Gastrocnemius medialis (tissue), 4 donors: ENCODE measurements around the gene GTPBP4. TPM values are rescaled to one million over a fixed set of nuclear protein-coding genes. Genes with fewer than 3 reads are reported as not detected.

Experiments used
- ATAC-seq, 2 donors: fragments of 150-250 bp; one replicate each; pipeline ENCODE4 v1.9.1; 2016
- DNase-seq, 2 donors: peaks; one replicate each; pipeline ENCODE4 v3.0.0-alpha.2; 2019
- H3K27ac ChIP-seq, 4 donors: fragments of 200-600 bp; sonication (generic); 1 replicate in 1 of 4; 2 replicates in 3 of 4; pipeline ENCODE4 v1.5.1; 2016 to 2018; ENCODE audit warnings: mild to moderate bottlenecking in 2 of 4, moderate library complexity in 1 of 4
- H3K27me3 ChIP-seq, 3 donors: fragments of 200-600 bp; sonication (generic) in 2 of 3; 1 replicate in 1 of 3; 2 replicates in 2 of 3; pipeline versions ENCODE4 v1.5.1 to v1.6.0; 2016 to 2019; ENCODE audit warnings: mild to moderate bottlenecking in 1 of 3, moderate library complexity in 1 of 3
- H3K36me3 ChIP-seq, 2 donors: fragments of 200-600 bp; sonication (generic) in 1 of 2; one replicate each; pipeline ENCODE4 v1.5.1; 2017 to 2018
- H3K4me1 ChIP-seq, 2 donors: fragments of 200-600 bp; sonication (generic) in 1 of 2; one replicate each; pipeline ENCODE4 v1.5.1; 2016 to 2017; ENCODE audit warnings: mild to moderate bottlenecking in 2 of 2
- H3K4me3 ChIP-seq, 4 donors: fragments of 200-600 bp; sonication (generic) in 3 of 4; 1 replicate in 1 of 4; 2 replicates in 3 of 4; pipeline ENCODE4 v1.5.1; 2016 to 2019; ENCODE audit warnings: mild to moderate bottlenecking in 2 of 4
- H3K9me3 ChIP-seq, 3 donors: fragments of 200-600 bp; sonication (generic) in 2 of 3; 1 replicate in 1 of 3; 2 replicates in 2 of 3; pipeline ENCODE4 v1.5.1; 2016 to 2019
- POLR2A ChIP-seq, 2 donors: fragments of 450-650 bp; IDR thresholded peaks; one replicate each; pipeline ENCODE4 v1.6.1; 2017; ENCODE audit warnings: antibody characterized with exemption in 2 of 2, mild to moderate bottlenecking in 2 of 2, moderate library complexity in 2 of 2
- in situ Hi-C, 4 donors: fragments of 200-750 bp; cut with MboI; loops; one replicate each; pipeline versions ENCODE4 v1.15.0 to v1.8.0; 2017; ENCODE audit warnings: low sequenced_read_pairs in 4 of 4
- intact Hi-C: fragments of 100-400 bp; cut with DNase I; formaldehyde crosslinking; loops from one replicate; pipeline ENCODE4 v1.15.1; 2023; ENCODE audit warnings: low total_unique reads
- total RNA-seq, 4 donors: library from RNA; depleted of rRNA; stranded (reverse); fragments of >200 nt; gene quantifications; one replicate each; pipeline versions ENCODE4 v1.1.0 to v1.2.3, GENCODE V29; 2016
- TF ChIP-seq, protein P1 (sequence below), 5 experiments: fragments of 450-650 bp in 3 of 5; fragments of 200-600 bp in 2 of 5; sonication (generic) in 2 of 5; IDR thresholded peaks in 4 of 5; conservative IDR thresholded peaks in 1 of 5; 1 replicate in 4 of 5; 2 replicates in 1 of 5; pipeline ENCODE4 v1.5.1; 2016 to 2019; ENCODE audit warnings: antibody characterized with exemption in 5 of 5, mild to moderate bottlenecking in 3 of 5, moderate library complexity in 3 of 5

GTPBP4 gene
- total RNA-seq, 4 donors from 2014 or later = 34.7 to 51.5 (median 38.5) TPM

GRCh38 chr10:1019362-1019761 is 31.1 kb downstream of the GTPBP4 start:
- intact Hi-C loops (no loop called here), in situ Hi-C loops (no loop called here)
- Histone ChIP-seq H3K27ac (no peak overlapping the region), H3K9me3 (no peaks in the 10 kb centered on the region), H3K36me3 (peaks cover 0 to 63% of the 10 kb centered on the region in 2 donors), H3K4me1 (peaks cover 9 to 17% of the 10 kb centered on the region in 2 donors), H3K27me3 (no peaks in the 10 kb centered on the region), H3K4me3 (no peak overlapping the region)
- TF ChIP-seq, protein P1, sequence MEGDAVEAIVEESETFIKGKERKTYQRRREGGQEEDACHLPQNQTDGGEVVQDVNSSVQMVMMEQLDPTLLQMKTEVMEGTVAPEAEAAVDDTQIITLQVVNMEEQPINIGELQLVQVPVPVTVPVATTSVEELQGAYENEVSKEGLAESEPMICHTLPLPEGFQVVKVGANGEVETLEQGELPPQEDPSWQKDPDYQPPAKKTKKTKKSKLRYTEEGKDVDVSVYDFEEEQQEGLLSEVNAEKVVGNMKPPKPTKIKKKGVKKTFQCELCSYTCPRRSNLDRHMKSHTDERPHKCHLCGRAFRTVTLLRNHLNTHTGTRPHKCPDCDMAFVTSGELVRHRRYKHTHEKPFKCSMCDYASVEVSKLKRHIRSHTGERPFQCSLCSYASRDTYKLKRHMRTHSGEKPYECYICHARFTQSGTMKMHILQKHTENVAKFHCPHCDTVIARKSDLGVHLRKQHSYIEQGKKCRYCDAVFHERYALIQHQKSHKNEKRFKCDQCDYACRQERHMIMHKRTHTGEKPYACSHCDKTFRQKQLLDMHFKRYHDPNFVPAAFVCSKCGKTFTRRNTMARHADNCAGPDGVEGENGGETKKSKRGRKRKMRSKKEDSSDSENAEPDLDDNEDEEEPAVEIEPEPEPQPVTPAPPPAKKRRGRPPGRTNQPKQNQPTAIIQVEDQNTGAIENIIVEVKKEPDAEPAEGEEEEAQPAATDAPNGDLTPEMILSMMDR (IDR thresholded peaks at IDR 0.05 in 4 of 5, conservative IDR thresholded peaks at IDR 0.05 in 1 of 5) = no peak
- no peak for TF ChIP-seq POLR2A (IDR thresholded peaks at IDR 0.05)
- ATAC-seq (no peak), DNase-seq (no peak)

GRCh38 chr10:1020460-1020859 is 32.2 kb downstream of the GTPBP4 start:
- no peak for DNase-seq
- no peak for ATAC-seq
- intact Hi-C loops = no loop called here
- Histone ChIP-seq H3K27ac (no peak overlapping the region), H3K36me3 (peaks cover 0 to 57% of the 10 kb centered on the region in 2 donors), H3K27me3 (no peaks in the 10 kb centered on the region), H3K4me3 (no peak overlapping the region), H3K4me1 (peaks cover 15 to 23% of the 10 kb centered on the region in 2 donors), H3K9me3 (no peaks in the 10 kb centered on the region)
- in situ Hi-C loops = no loop called here
- TF ChIP-seq, protein P1 (IDR thresholded peaks at IDR 0.05 in 4 of 5, conservative IDR thresholded peaks at IDR 0.05 in 1 of 5) = no peak
- no peak for TF ChIP-seq POLR2A (IDR thresholded peaks at IDR 0.05)

DNA sequence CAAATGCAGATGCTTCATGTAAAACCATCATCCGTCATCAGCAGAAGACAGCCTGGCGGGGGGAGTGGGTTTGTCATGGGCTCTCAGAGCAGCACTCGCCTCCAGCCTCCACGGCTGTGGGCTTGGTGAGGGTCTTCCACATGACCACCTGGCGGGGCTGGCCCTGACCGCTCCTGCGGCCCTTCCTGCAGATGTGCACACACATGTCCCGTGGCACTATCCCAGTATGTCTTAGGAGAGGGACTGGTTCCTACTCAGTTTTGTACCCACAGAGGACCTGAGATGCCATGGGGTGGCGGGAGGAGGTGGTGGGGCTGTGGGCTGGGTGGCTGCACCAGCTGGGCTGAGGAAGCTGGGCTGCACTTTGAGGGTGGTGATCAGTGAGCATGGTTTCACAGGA is 32.7 kb downstream of the GTPBP4 start:
- Histone ChIP-seq H3K36me3 (peaks cover 0 to 53% of the 10 kb centered on the region in 2 donors), H3K27me3 (no peaks in the 10 kb centered on the region), H3K27ac (no peak overlapping the region), H3K4me1 (peaks cover 20 to 26% of the 10 kb centered on the region in 2 donors), H3K9me3 (no peaks in the 10 kb centered on the region), H3K4me3 (no peak overlapping the region)
- intact Hi-C loops (no loop called here), in situ Hi-C loops (no loop called here)
- DNase-seq (no peak), ATAC-seq (no peak)
- no peak for TF ChIP-seq POLR2A (IDR thresholded peaks at IDR 0.05)
- TF ChIP-seq, protein P1 (IDR thresholded peaks at IDR 0.05 in 4 of 5, conservative IDR thresholded peaks at IDR 0.05 in 1 of 5) = no peak

GRCh38 chr10:1022413-1022812 is 34.2 kb downstream of the GTPBP4 start:
- H3K36me3 ChIP-seq = peaks cover 0 to 38% of the 10 kb centered on the region in 2 donors
- ATAC-seq (peak; percentile 56 to 67), DNase-seq (peak; percentile 55 to 56)
- TF ChIP-seq POLR2A (IDR thresholded peaks at IDR 0.05) = no peak
- TF ChIP-seq, protein P1 (IDR thresholded peaks at IDR 0.05 in 4 of 5, conservative IDR thresholded peaks at IDR 0.05 in 1 of 5) = no peak
- H3K27me3 ChIP-seq = no peaks in the 10 kb centered on the region
- intact Hi-C loops = no loop called here
- H3K4me3 ChIP-seq = peak overlapping the region in 2 of 4 donors; percentile 5 to 30
- no peaks in the 10 kb centered on the region for H3K9me3 ChIP-seq
- in situ Hi-C loops = no loop called here
- H3K4me1 ChIP-seq = peaks cover 32 to 38% of the 10 kb centered on the region in 2 donors
- H3K27ac ChIP-seq = peak overlapping the region; percentile 85 to 95 (median 90)

DNA sequence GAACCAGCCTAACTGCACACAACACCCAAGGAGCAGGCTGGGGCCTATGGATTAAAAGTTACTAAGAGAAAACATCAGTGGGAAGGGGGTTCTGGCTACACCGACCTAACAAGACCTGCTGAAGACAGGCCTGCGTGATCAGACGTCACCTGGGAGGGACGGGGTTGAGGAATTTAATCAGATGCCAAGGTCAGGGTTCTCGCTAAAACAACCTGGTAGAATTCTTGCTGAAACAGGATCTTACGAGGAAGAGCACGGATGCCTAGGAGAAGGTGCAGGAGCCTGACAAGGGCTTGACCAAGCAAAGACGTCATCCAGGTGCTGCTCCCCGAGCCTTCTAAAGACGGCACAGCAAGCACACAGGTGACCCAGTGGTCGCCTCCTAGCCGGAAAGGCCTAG is 35.9 kb downstream of the GTPBP4 start:
- Histone ChIP-seq H3K4me1 (peaks cover 37 to 38% of the 10 kb centered on the region in 2 donors), H3K27ac (peak overlapping the region; percentile 85 to 95 (median 90)), H3K27me3 (no peaks in the 10 kb centered on the region), H3K36me3 (peaks cover 0 to 24% of the 10 kb centered on the region in 2 donors), H3K9me3 (no peaks in the 10 kb centered on the region), H3K4me3 (peak overlapping the region in 3 of 4 donors; percentile 30 to 47 (median 39))
- in situ Hi-C loops (no loop called here), intact Hi-C loops (no loop called here)
- TF ChIP-seq, protein P1 (IDR thresholded peaks at IDR 0.05 in 4 of 5, conservative IDR thresholded peaks at IDR 0.05 in 1 of 5) = no peak
- TF ChIP-seq POLR2A (IDR thresholded peaks at IDR 0.05) = no peak
- DNase-seq (no peak), ATAC-seq (no peak)
